HG03066 (cell line): ENCODE data around the gene GRID2IP.

Experiments used
- ATAC-seq: cut with Tn5 transposase; IDR thresholded peaks from one replicate; pipeline ENCODE4 v1.9.1; 2021; ENCODE audit warnings: low read depth; ENCODE audit not compliant: unreplicated experiment

GRID2IP gene

DNA sequence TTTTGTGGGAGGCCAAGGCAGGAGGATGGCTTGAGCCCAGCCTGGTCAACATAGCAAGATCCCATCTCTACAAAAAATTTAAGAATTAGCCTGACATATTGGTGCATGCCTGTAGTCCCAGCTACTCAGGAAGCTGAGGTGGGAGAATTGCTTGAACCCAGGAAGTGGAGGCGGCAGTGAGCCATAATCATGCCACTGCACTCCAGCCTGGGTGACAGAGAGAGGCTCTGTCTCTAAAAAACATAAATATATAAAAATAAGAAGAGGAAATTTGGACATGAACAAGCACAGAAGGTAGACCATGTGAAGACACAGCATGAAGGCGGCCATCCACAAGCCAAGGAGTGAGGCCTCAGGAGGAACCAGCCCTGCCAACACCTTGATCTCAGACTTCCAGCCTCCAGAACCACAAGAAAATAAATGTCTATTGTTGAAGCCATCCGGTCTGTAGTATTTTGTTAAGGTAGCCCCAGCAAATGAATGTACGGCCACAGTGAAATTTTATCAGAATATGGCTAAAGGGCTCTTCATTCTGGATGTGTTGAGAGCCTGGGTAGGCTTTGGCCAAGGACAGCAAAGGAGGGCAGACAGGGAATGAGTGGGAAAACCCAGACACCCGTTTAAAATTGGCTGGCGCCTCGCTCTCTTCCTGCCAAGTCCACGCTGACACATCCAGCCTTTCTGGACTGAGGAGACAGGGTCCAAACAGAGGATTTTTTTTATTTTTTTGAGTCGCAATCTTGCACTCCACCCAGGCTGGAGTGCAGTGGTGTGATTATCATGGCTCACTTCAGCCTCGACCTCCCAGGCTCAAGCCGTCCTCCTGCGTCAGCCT is 12.9 kb upstream of the GRID2IP start:
- no peak for ATAC-seq

DNA sequence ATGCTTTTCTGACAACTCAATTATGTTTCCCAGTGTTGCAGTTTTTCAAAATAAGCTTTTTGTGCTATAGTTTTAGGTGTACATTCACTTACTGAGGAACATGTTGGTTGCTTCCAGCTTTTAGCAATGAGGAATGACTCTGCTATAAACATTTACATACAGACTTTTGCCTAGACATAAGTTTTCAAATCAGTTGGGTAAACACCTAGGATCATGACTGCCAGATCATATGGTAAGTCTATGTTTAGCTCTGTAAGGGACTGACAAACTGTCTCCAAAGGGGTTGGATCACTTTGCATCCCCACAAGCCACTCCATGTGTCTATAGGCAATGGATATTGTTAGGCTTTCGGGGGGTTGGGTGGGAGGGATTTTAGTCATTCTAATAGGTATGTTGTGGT is 10.8 kb upstream of the GRID2IP start:
- ATAC-seq: no peak

DNA sequence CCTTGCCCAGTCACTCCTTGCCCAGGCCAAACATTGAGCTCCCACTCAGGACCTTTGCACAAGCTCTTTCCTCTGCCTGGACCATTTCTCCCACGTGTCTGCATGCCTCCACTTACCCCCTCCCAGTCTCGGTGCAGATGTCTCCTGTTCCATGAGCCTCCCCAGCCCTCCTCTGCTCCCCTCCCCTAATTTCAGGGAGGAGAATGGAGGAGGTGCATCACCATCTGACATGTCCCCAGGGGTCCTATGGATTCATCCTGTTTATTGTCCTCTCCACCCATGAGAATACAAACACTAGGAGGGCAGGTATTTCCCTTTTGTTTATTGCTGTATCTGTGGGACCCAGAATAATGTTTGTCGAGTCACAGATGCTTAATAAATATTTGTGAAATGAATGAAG is 8.6 kb upstream of the GRID2IP start:
- ATAC-seq: no peak

DNA sequence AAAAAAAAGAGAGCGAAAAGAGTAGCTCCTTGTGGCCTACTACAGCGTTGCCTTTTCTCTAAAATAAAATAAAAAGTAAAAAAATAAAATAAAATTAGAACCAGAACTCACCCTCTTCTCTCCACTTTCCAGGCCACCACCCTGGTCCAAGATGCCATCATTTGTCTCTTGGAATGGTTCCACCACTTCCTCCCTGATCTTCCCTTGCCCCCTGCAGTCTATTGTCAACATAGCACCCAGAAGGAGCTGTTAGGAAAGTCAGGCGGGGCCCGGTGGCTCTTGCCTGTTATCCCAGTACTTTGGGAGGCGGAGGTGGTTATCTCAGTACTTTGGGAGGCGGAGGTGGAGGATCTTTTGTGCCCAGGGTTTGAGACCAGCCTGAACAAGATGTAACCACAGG is 7.6 kb upstream of the GRID2IP start:
- no peak for ATAC-seq

GRCh38 chr7:6556196-6556595 is 4.9 kb upstream of the GRID2IP start:
- no peak for ATAC-seq

DNA sequence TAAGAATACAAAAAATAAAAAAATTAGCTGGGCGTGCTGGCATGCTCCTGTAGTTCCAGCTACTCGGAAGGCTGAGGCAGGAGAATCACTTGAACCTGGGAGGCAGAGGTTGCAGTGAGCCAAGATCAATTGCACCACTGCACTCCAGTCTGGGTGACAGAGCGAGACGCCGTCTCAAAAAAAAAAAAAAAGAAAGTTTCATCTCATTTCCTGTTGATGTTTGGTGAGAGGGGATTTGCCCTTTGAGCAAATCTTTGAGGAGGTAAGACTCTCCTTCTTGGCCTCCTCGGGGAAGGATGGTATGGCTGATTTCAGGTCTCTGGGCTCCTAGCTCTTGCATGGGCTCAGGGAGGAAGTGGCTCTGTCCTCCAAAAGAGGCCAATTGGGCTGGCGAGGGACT is 3.6 kb upstream of the GRID2IP start:
- no peak for ATAC-seq

DNA sequence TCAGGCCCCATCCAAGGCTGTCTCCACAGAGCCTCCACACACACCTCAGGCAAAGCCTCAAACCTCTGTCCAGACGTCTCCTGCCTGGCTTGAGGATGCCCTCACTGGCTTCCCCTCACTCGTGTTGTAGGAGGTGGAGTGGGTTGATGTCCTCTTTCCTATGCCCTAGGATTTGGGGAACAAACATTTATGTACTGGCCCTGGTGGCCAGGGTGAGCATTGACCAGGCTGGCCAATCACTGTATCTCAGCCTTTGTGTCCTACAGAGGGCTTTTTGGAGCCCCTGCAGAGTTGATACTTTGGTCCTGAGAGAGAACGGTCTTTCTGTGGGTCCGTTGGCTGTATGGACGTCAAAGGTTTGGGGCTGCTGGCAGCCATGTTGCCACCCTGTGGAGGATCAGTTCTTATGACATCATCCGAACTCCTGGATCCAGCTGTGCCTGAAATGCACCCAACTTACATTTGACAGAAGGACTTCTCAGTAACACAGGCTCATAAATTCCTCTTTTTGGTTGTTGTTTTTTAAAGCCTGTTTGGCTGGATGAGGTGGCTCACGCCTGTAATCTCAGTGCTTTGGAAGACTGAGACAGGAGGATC is 2.3 kb upstream of the GRID2IP start:
- no peak for ATAC-seq

GRCh38 chr7:6547400-6547799 is 3.9 kb downstream of the GRID2IP start:
- ATAC-seq: no peak

GRCh38 chr7:6546498-6547251 is 4.6 kb downstream of the GRID2IP start:
- no peak for ATAC-seq

- ATAC-seq: no peak
These were observed 5.7 kb downstream of the GRID2IP start for GRCh38 chr7:6545398-6546126.

- ATAC-seq: no peak
These were observed 8.9 kb downstream of the GRID2IP start for GRCh38 chr7:6542368-6542767.

DNA sequence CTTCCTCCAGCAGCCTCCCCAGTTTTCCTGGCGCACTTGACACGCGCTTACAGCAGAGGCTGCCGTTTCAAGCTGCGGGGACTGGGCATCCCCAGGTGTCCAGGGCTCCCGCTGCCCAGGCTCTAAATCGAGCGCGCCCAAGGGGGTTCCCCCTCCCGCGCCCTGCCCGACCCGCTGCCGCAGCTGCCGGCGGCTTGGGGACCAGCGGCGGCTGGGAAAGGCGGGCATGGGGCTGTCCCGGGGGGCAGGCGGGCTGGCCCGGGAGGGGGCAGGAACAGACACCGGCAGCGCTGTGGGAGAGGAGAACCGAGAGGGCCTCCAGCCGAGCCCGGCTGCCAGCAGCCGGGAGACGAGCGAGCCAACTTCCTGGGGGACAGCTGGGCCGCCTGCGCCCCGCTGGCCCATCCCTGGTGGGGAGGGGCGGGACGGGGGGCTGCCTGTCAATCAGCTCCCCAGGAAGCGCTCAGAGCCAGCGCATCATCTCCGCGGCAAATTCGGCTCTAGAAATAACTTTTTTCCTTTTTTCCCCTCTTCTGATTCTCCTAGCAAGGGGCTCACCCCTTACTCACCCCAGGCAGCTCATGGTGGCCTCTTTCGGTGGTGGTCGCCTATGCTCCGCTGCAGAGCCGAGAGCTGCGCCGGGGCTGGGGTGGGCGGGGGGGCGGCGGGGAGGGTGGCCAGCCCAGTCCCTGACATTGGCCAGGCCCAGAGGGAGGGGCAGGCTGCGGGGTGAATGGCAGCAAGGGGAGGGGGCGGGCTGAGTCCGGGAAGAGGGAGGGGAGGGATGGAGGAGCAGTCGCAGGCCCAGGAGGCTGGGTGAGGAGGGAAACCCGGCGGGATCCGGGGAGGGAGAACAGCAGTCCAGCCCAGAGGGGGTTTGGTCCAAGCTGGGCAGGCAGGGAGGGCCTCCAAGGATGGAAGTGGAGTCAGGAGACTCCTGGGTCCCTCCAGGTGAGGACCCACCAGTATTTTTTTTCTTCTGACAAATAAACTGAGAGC is 14.7 kb downstream of the GRID2IP start:
- no peak for ATAC-seq

- ATAC-seq: no peak
These were observed 17.3 kb downstream of the GRID2IP start for GRCh38 chr7:6533893-6534495.

DNA sequence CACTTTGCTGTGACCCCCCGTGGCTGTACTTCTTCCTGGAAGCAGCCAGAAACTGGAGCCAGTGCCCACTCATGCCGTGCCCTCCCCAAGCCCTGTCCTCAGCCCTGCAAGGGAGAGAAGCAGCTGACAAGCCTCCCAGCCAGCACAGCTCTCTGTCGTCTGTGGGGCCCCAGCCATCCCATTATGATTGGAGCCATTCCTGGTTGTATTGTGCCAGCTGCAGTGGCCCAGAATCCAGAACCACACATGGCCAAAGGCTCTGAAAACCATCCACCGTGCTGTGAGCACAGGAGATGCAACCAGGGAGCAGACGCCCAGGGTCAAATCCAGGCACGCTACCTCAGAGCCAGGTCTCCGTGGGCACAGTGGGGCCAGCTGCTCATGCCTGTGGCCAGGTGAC is 18.7 kb downstream of the GRID2IP start:
- no peak for ATAC-seq

- no peak for ATAC-seq
These were observed 19.6 kb downstream of the GRID2IP start for GRCh38 chr7:6531492-6532279.

GRCh38 chr7:6530626-6531491 is 20.4 kb downstream of the GRID2IP start:
- no peak for ATAC-seq

GRCh38 chr7:6529643-6530042 is 21.6 kb downstream of the GRID2IP start:
- no peak for ATAC-seq
